GM12864 (cell line): ENCODE data around the gene KIF1C.

Experiments
- DNase-seq: peaks from one replicate; pipeline ENCODE4 v3.0.0-alpha.2; 2011; ENCODE audit warnings: low read depth
- H3K4me3 ChIP-seq: 2 replicates; pipeline ENCODE4 v1.5.1; 2011; ENCODE audit warnings: mild to moderate bottlenecking, low read depth, low read length, control low read depth
- TF ChIP-seq, protein P1 (sequence below): IDR thresholded peaks from 2 replicates; pipeline ENCODE4 v1.5.1; 2011; ENCODE audit warnings: low read depth, mild to moderate bottlenecking, moderate library complexity, low read length, control low read depth, inconsistent platforms; ENCODE audit errors: missing control alignments

KIF1C gene

DNA sequence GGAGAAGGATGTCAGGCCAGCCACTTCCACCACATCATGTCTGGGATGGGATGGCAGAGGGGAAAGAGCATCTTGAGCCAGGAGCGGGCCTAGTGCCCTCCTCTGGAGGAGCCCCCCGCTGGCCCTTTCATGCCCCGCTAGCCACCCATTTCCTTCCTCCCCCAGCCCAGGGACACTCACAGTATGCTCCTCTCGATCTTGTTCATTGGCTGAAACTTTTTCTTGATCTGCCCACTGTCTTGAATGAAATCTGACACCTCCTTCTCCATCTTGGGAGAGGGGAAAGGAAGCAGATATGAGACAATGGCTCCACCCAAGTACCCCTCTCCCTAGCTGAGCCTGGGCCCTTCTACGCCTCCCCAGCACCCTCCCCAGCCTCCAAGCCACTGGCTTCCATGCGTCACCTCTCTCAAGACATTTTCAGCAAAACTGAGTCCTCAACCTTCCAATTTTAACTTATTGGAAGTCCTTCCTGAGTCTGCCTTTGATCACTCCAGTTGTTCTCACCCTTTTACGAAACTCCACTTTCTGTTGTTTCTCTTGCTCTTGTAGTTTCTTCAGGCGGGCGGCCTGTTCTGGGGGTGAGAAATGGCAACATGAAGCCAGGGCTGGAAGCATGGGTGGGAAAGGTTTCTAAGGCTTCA, 37.3 kb upstream of the KIF1C start:
- DNase-seq, result no peak
- no peak overlapping the region for H3K4me3 ChIP-seq
- TF ChIP-seq, protein P1, sequence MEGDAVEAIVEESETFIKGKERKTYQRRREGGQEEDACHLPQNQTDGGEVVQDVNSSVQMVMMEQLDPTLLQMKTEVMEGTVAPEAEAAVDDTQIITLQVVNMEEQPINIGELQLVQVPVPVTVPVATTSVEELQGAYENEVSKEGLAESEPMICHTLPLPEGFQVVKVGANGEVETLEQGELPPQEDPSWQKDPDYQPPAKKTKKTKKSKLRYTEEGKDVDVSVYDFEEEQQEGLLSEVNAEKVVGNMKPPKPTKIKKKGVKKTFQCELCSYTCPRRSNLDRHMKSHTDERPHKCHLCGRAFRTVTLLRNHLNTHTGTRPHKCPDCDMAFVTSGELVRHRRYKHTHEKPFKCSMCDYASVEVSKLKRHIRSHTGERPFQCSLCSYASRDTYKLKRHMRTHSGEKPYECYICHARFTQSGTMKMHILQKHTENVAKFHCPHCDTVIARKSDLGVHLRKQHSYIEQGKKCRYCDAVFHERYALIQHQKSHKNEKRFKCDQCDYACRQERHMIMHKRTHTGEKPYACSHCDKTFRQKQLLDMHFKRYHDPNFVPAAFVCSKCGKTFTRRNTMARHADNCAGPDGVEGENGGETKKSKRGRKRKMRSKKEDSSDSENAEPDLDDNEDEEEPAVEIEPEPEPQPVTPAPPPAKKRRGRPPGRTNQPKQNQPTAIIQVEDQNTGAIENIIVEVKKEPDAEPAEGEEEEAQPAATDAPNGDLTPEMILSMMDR, result no peak

DNA sequence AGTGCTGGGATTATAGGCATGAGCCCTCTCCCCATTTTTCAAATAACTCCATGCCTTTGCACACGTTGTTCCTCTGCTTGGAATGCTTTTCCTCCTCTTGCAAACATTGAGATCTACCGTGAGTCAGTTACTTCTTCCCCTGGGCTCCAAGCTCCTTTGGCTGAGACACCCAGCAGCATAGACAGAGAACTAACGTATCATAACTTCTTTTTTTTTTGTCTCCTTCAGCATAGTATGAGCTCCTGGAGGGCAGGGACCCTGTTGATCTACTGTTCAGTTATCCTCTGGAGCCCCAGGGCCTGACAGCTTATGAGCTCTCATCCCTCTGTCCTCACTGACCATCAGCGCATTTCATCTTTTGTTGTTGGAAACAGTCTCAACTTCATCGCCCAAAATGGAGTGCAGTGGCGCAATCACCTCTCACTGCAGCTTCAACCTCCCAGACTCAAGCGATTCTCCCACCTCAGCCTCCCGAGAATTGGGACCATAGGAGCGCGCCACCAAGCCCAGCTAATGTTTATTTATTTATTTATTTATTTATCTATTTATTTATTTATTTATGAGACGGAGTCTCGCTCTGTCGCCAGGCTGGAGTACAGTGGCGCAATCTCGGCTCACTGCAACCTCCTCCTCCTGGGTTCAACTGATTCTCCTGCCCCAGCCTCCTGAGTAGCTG, 32.3 kb upstream of the KIF1C start:
- TF ChIP-seq, protein P1, result no peak
- no peak for DNase-seq

DNA sequence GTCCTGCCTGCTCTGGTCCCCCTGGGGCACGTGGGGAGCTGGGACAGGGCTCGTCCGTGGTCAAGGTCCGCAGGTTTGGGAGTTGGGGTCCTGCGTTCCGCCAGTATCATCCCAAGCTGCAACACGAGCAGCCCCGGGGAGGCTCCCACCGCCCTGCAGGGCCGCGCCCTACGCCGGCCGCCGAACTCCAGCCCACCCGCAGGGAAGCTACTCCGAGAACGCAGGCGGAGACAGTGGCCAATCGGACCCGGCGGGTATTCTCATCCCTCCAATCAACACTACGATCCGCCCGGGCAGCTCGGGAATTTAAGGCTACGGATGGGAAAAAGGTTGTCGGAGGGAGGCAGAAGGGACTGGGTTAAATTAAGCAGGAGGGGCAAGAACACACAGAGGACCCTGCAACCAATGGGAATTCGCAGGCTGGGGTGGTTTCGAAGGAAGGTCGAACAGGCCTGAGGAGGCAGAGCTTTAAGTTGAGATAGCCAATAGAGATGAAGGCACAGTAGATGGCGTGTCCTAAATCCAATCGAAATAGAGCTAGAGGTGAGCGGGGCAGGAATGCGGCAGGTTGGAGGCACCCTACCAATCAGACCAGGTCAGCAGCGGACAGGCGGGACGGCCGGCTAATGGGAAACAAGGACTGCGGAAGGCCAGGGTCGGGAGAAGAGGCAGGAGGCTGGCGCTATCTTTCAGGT, 30.8 kb upstream of the KIF1C start:
- H3K4me3 ChIP-seq, result peak overlapping the region; percentile 87
- TF ChIP-seq, protein P1, result no peak
- DNase-seq, result peak; percentile 99

More for the DNA sequence above, 32.3 kb upstream of the KIF1C start:
- H3K4me3 ChIP-seq, result no peak overlapping the region

DNA sequence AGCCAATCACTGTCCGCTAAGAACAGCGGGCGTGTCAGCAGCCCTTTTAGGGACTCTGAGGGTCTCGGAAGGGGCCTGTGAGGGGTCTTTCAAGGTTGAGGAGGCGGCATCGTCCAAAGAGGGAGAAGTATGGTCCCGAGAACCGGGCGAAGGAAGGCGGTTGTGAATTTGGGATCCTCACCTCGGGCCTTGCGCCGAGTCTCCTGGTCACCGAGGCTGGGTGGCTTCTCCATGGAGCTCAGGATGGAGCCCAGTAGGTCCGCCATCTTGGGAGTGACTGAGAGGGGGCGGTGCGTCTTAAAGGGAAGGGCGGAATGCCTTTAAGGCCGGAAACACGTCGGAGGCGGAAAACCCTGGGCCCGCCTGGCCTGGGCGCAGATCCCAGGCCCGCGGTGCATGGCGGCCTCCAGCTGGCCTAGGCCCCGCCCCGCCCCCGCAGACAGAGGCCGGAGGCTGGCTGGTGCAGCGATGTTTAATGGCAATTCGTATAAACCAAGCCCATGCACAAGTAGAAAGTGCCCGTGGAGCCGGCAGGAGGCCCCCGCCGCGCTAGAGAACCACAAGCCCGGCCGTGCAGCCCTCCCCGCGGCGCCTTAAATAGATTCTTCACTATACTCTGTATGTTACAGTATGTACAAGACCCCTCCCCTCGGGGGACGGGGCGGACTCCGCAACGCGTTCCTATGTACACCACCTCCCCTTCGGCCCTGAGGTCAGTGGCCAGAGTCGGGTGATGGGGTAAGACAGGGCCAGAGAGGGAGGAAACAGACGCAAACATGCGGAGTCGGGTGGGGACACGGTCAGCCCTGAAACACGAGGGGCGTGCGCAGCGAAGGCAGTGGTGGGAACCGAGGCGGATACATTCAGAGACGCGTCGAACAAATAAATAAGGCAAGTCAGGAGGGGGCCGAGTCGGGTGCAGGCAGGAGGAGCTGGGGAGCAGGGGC, 29.9 kb upstream of the KIF1C start, which contains the start of gene SPAG7:
Gene SPAG7, minus strand, starts transcription at position 279 of the 947 bp plus-strand sequence. Its CDS starts 13 bp downstream, at position 266.
- TF ChIP-seq, protein P1, result no peak
- peak within 1 kb of the TSS; percentile 87 for H3K4me3 ChIP-seq
- DNase-seq, result peak; percentile 95

DNA sequence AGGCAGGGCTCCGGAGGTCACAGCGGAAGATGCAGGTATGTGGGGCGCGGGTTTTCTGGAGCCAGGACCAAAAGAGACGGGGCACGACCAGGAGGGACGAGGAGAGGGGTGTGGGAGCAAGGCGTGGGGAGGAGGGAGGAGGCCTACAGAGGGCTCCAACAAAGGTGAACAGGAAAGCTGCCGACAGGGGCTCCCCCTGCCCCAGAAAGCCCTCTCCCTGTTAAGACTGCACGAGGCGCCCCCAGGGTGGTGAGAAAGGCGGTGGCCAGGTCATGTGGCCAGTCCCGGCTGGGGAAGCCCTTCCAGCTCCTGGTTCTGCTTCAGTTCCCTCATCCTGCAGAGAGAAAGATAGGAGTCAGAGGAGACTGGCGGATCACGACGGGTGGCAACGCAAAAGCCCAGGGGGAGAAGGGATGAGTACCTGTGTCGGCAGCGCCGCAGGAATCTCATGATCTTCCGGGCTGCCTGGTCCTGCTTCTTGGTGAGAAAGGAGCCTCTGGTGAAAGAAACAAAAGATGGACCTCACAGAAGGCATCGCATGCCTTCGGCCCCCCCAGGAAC, 29.2 kb upstream of the KIF1C start:
- TF ChIP-seq, protein P1, result no peak
- DNase-seq, result no peak
- peak overlapping the region; percentile 87 for H3K4me3 ChIP-seq

DNA sequence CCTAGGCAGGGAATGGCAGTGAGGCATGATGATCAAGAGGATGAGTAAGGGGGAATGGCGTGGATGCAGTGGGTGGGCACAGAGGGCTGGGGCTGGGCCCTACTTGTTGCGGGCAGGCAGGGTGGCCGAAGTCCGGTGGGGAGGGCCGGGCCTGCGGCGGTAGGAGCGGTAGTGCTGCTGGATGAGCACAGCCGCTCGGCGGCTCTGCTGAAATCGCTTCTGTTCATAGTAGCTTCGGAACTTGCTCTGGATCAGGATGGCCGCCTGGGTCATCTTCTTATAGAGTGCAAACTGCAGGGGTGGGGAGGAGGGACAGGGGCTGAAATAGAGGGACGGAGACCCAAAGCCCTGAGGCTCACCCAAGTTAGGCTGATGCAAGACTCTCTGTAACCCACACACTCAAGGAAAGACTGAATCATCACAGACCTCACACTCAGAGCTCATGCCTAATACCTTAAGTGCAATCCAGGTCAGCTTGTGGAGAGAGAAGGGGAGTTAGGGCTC, 28.7 kb upstream of the KIF1C start:
- H3K4me3 ChIP-seq, result peak overlapping the region; percentile 87; the same call in 1 of the 2 replicates
- TF ChIP-seq, protein P1, result no peak
- no peak for DNase-seq
